Adipose tissue (tissue), 3 donors: ENCODE results near the gene CELF4. TPM values are rescaled to one million over a fixed set of nuclear protein-coding genes. Genes with fewer than 3 reads are reported as not detected.

Source experiments
- H3K27ac ChIP-seq: one replicate; pipeline ENCODE4 v1.5.1; 2013; ENCODE audit warnings: low read depth, low read length
- WGBS, 3 donors: extraction: QIAGEN DNeasy Blood & Tissue Kit; methylation state at CpG; one replicate each; pipeline ENCODE4 v1.1.7; 2013; 5-methylcytosine and 5-hydroxymethylcytosine counted together
- polyA plus RNA-seq, 3 donors: library from polyadenylated mRNA; stranded (reverse); fragments of 200-250 nt; gene quantifications; one replicate each; pipeline ENCODE4 v1.2.3, GENCODE V29; 2013
- donor health status: healthy with polysubstance abuse.
- donor health status: Bipolar disorder and iron deficiency.
- donor health status: healthy.

CELF4 gene
- polyA plus RNA-seq, 3 donors: 0.07 to 2.0 (median 0.67) TPM

GRCh38 chr18:37231251-37231650 is 334.3 kb downstream of the CELF4 start:
- H3K27ac ChIP-seq: no peak overlapping the region
- 55 to 61% (median 57%) methylated on average over 3 of the region's 3 CpGs for WGBS, 3 donors

GRCh38 chr18:37230768-37231167 is 334.8 kb downstream of the CELF4 start:
- 49 to 63% (median 59%) methylated on average over 3 of the region's 3 CpGs for WGBS, 3 donors

GRCh38 chr18:37225279-37225678 is 340.3 kb downstream of the CELF4 start:
- 70 to 81% (median 79%) methylated on average over 4 of the region's 4 CpGs for WGBS, 3 donors
- no peak overlapping the region for H3K27ac ChIP-seq

More at GRCh38 chr18:37230768-37231167, 334.8 kb downstream of the CELF4 start:
- no peak overlapping the region for H3K27ac ChIP-seq

- 72 to 81% (median 80%) methylated on average over 5 of the region's 5 CpGs for WGBS, 3 donors
- H3K27ac ChIP-seq: no peak overlapping the region
These were observed 342.6 kb downstream of the CELF4 start for GRCh38 chr18:37222999-37223378.

GRCh38 chr18:37222354-37222998 is 343.1 kb downstream of the CELF4 start:
- 86 to 94% (median 88%) methylated on average over 4 of the region's 4 CpGs for WGBS, 3 donors
- H3K27ac ChIP-seq: no peak overlapping the region

GRCh38 chr18:37219257-37219656 is 346.3 kb downstream of the CELF4 start:
- WGBS, 3 donors: 72 to 83% (median 77%) methylated on average over 7 of the region's 7 CpGs
- H3K27ac ChIP-seq: no peak overlapping the region

- WGBS, 3 donors: 63 to 80% (median 64%) methylated on average over 2 of the region's 2 CpGs
- no peak overlapping the region for H3K27ac ChIP-seq
These were observed 347.5 kb downstream of the CELF4 start for GRCh38 chr18:37218022-37218590.

GRCh38 chr18:37210781-37211180 is 354.8 kb downstream of the CELF4 start:
- 54 to 89% (median 87%) methylated on average over 1 of the region's 1 CpG for WGBS, 3 donors
- H3K27ac ChIP-seq: no peak overlapping the region

GRCh38 chr18:37207343-37207742 is 358.3 kb downstream of the CELF4 start:
- no peak overlapping the region for H3K27ac ChIP-seq
- 73 to 88% (median 84%) methylated on average over 1 of the region's 1 CpG for WGBS, 3 donors

GRCh38 chr18:37199741-37200140 is 365.9 kb downstream of the CELF4 start:
- WGBS, 3 donors: 96 to 100% (median 98%) methylated on average over 2 of the region's 2 CpGs
- no peak overlapping the region for H3K27ac ChIP-seq
